GM18505 (cell line): ENCODE results near the gene SNX20.
A peak's percentile ranks its signal among the peaks of the same experiment; 100 is the strongest.

Source experiments
- ATAC-seq: cut with Tn5 transposase; IDR thresholded peaks from one replicate; pipeline ENCODE4 v1.9.1; 2021; ENCODE audit not compliant: unreplicated experiment
- POLR2A ChIP-seq: IDR thresholded peaks from 4 replicates; pipeline ENCODE4 v1.6.1; 2011; ENCODE audit warnings: borderline replicate concordance; ENCODE audit not compliant: insufficient read depth, insufficient read length; ENCODE audit errors: extremely low read depth

The SNX20 gene

GRCh38 chr16:50712560-50712898 is 31.4 kb upstream of the SNX20 start:
- no peak for TF ChIP-seq POLR2A
- no peak for ATAC-seq

- ATAC-seq, result no peak
- no peak for TF ChIP-seq POLR2A
Measured at GRCh38 chr16:50711862-50712559, 30.9 kb upstream of the SNX20 start.

- no peak for TF ChIP-seq POLR2A
- ATAC-seq, result no peak
Measured at GRCh38 chr16:50711040-50711439, 29.9 kb upstream of the SNX20 start.

- no peak for ATAC-seq
Measured at GRCh38 chr16:50709980-50710379, 28.9 kb upstream of the SNX20 start.

GRCh38 chr16:50709061-50709684 is 28.1 kb upstream of the SNX20 start:
- no peak for ATAC-seq
- TF ChIP-seq POLR2A, result no peak

More at GRCh38 chr16:50709980-50710379, 28.9 kb upstream of the SNX20 start:
- TF ChIP-seq POLR2A, result no peak

- no peak for TF ChIP-seq POLR2A
- no peak for ATAC-seq
Measured at GRCh38 chr16:50708373-50709060, 27.4 kb upstream of the SNX20 start.

- ATAC-seq, result no peak
- TF ChIP-seq POLR2A, result no peak
Measured at GRCh38 chr16:50706250-50706649, 25.1 kb upstream of the SNX20 start.

- no peak for TF ChIP-seq POLR2A
- no peak for ATAC-seq
Measured at GRCh38 chr16:50705436-50706110, 24.5 kb upstream of the SNX20 start.

GRCh38 chr16:50704245-50704644 is 23.1 kb upstream of the SNX20 start:
- ATAC-seq, result no peak
- no peak for TF ChIP-seq POLR2A

- no peak for ATAC-seq
- TF ChIP-seq POLR2A, result no peak
Measured at GRCh38 chr16:50702725-50703124, 21.6 kb upstream of the SNX20 start.

- no peak for TF ChIP-seq POLR2A
- ATAC-seq, result no peak
Measured at GRCh38 chr16:50699326-50700159, 18.4 kb upstream of the SNX20 start.

GRCh38 chr16:50697881-50698767 is 17.0 kb upstream of the SNX20 start:
- peak; percentile 34 for ATAC-seq
- TF ChIP-seq POLR2A, result peak; percentile 18
